ENCODE data around the gene SKA2. TPM values are rescaled to one million over a fixed set of nuclear protein-coding genes. Genes with fewer than 3 reads are reported as not detected.
A peak's percentile ranks its signal among the peaks of the same experiment; 100 is the strongest.

Gene SKA2
- total RNA-seq, 1 experiment from 2014 or later: 65.6 TPM

DNA sequence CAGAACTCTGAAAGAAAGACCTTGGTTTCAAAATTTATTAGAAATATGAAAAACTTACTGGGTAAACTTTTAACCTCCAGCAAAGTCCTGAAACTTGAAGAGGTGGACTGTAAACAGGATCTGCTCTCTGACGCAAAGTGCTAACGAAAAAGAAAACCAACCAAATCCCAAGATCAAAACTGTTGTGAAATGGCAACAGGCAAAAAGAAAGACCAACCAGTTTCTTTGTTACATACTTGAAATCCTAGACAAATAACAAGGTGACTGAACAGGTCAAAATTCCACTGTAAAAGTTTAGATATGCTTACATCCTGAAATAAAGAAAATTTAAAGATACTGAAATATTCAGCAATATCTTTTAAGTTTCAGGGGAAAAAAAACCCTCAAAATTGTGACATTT lies 92.5 kb downstream of the SKA2 start:
- no peaks in the 10 kb centered on the region for H3K27me3 ChIP-seq (ENCODE audit: insufficient read depth, low read depth)
- CTCF ChIA-PET: no interaction called here
- H4K20me1 ChIP-seq (ENCODE audit: insufficient read depth): no peaks in the 10 kb centered on the region
- H3K9me2 ChIP-seq (ENCODE audit: insufficient read depth): no peaks in the 10 kb centered on the region
- POLR2A ChIA-PET (ENCODE audit: unreplicated experiment): no interaction called here
- no peak for DNase-seq
- 0 out of 2 replicates have a peak, but pooled peaks cover 9% of the 10 kb centered on the region for H3K36me3 ChIP-seq (ENCODE audit: low read depth)
- H3K9me3 ChIP-seq (ENCODE audit: insufficient read depth, low read depth): no peaks in the 10 kb centered on the region
- H2AFZ ChIP-seq: no peak overlapping the region
- no peak overlapping the region for H3K4me2 ChIP-seq
- no TSS peak for BruUV-seq (replicated peaks)
- no peak for TF ChIP-seq EZH2 (IDR thresholded peaks at IDR 0.05; ENCODE audit: low read depth)
- TF ChIP-seq, protein P1, sequence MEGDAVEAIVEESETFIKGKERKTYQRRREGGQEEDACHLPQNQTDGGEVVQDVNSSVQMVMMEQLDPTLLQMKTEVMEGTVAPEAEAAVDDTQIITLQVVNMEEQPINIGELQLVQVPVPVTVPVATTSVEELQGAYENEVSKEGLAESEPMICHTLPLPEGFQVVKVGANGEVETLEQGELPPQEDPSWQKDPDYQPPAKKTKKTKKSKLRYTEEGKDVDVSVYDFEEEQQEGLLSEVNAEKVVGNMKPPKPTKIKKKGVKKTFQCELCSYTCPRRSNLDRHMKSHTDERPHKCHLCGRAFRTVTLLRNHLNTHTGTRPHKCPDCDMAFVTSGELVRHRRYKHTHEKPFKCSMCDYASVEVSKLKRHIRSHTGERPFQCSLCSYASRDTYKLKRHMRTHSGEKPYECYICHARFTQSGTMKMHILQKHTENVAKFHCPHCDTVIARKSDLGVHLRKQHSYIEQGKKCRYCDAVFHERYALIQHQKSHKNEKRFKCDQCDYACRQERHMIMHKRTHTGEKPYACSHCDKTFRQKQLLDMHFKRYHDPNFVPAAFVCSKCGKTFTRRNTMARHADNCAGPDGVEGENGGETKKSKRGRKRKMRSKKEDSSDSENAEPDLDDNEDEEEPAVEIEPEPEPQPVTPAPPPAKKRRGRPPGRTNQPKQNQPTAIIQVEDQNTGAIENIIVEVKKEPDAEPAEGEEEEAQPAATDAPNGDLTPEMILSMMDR (conservative IDR thresholded peaks at IDR 0.05): no peak
- H3K79me2 ChIP-seq (ENCODE audit: low read depth): no peaks in the 10 kb centered on the region
- no peaks in the 10 kb centered on the region for H3K4me1 ChIP-seq (replicated peaks; ENCODE audit: insufficient read depth)
- no peak overlapping the region for H3K27ac ChIP-seq
- intact Hi-C loops (cut with micrococcal nuclease; ENCODE audit: unreplicated experiment): no loop called here
- no peaks in the 10 kb centered on the region; the same call in 1 of the 2 replicates for H3F3A ChIP-seq (ENCODE audit: insufficient read depth, low read depth)
- H3K4me3 ChIP-seq: no peak overlapping the region

Small RNA genes lying within 50 kb of the gene (microRNA-seq; reads per million reads assigned to microRNA genes)
- gene MIR301A (ENCODE audit: borderline number of aligned reads, borderline replicate concordance) (1,346 reads per million, percentile 78 among the genes with 10 or more reads in this experiment), gene MIR454 (ENCODE audit: borderline number of aligned reads, borderline replicate concordance) (2,333 reads per million, percentile 82 among the genes with 10 or more reads in this experiment)

Other genes with a start within 250 kb of the SKA2 start
- 21.6 and 24.6 TPM in 2 replicates for gene TRIM37, start 48.3 kb downstream of the SKA2 start, total RNA-seq (2021)
- gene PRR11, start 560 bp upstream of the SKA2 start, total RNA-seq (2021): 87.9 and 109 TPM in 2 replicates
- gene SMG8, start 54.8 kb upstream of the SKA2 start, total RNA-seq (2021): 14.4 and 15.2 TPM in 2 replicates
- 3.1 and 3.4 TPM in 2 replicates for gene GDPD1, start 65.3 kb upstream of the SKA2 start, total RNA-seq (2021)
- 11.6 and 12.9 TPM in 2 replicates for gene YPEL2, start 176.5 kb upstream of the SKA2 start, total RNA-seq (2021)